HepG2 (cell line): ENCODE measurements around the gene SIAH2. TPM values are rescaled to one million over a fixed set of nuclear protein-coding genes. Genes with fewer than 3 reads are reported as not detected.

Experiments
- ATAC-seq: fragments of 200-7000 bp; cut with Tn5 transposase; 3 replicates; pipeline ENCODE4 v1.9.1; 2020; ENCODE audit warnings: mild to moderate bottlenecking, moderate library complexity
- BruUV-seq: library from RNA; stranded (reverse); fragments of 400-500 nt; replicated peaks from 2 replicates; lab custom pipeline; 2021; lab: Mats Ljungman, UMichigan
- CTCF ChIA-PET: fragments of 300-600 bp; formaldehyde crosslinking; extraction: SDS; loops from one replicate; lab custom pipeline; 2021; ENCODE audit warnings: low total read pairs, inconsistent platforms, low intra/inter-chr PET ratio; lab: Yijun Ruan, JAX
- POLR2A ChIA-PET: fragments of 350-600 bp; sonication (Branson Sonifier 250); formaldehyde crosslinking; loops from one replicate; lab custom pipeline; 2020; ENCODE audit warnings: antibody characterized with exemption, inconsistent platforms; lab: Yijun Ruan, JAX
- DNase-seq: peaks from one replicate; pipeline ENCODE4 v3.0.0-alpha.2; 2015; ENCODE audit warnings: low spot score
- FAIRE-seq: peaks from 3 replicates; lab custom pipeline; 2011; peaks lifted over from hg19 to GRCh38; lab: Jason Lieb, UNC
- H2AFZ ChIP-seq: one replicate; pipeline ENCODE4 v1.6.1; 2011; ENCODE audit warnings: low read length, inconsistent platforms
- H3K27ac ChIP-seq: fragments of 300-600 bp; 3 replicates; pipeline ENCODE4 v1.8.0; 2011; ENCODE audit warnings: mixed run types, mild to moderate bottlenecking, mixed read lengths, low read length, inconsistent platforms; ENCODE audit not compliant: insufficient read depth; ENCODE audit errors: extremely low read length
- H3K27me3 ChIP-seq, 2 experiments: fragments of 200-600 bp in 1 of 2; 2 replicates in 1 of 2; 3 replicates in 1 of 2; pipeline versions ENCODE4 v1.6.0 to v1.8.0; 2011; ENCODE audit warnings: low read length in 2 of 2, mild to moderate bottlenecking in 2 of 2, moderate library complexity in 2 of 2, inconsistent platforms in 1 of 2; ENCODE audit not compliant: insufficient read depth in 2 of 2, control insufficient read depth in 1 of 2
- H3K36me3 ChIP-seq, 2 experiments: fragments of 200-600 bp in 1 of 2; replicated peaks in 1 of 2; 2 replicates in 1 of 2; 3 replicates in 1 of 2; pipeline versions ENCODE4 v1.5.1 to v1.8.0; 2011; ENCODE audit warnings: low read length in 2 of 2, inconsistent platforms in 1 of 2; ENCODE audit not compliant: insufficient read depth in 2 of 2, control insufficient read depth in 1 of 2
- H3K4me1 ChIP-seq: 2 replicates; pipeline ENCODE4 v1.5.1; 2012; ENCODE audit warnings: low read length, inconsistent platforms; ENCODE audit not compliant: insufficient read depth
- H3K4me2 ChIP-seq: 2 replicates; pipeline ENCODE4 v1.6.0; 2011; ENCODE audit warnings: low read depth, low read length, inconsistent platforms
- H3K4me3 ChIP-seq, 3 experiments: fragments of 200-600 bp in 1 of 3; sonication (generic), shearing (Covaris generic) in 1 of 3; replicated peaks in 1 of 3; 2 replicates each; pipeline ENCODE4 v1.5.1; 2011 to 2016; ENCODE audit warnings: low read length in 3 of 3, inconsistent platforms in 2 of 3, low read depth in 2 of 3, mild to moderate bottlenecking in 2 of 3, control low read depth in 1 of 3, mixed read lengths in 1 of 3; ENCODE audit not compliant: insufficient read depth in 1 of 3
- H3K79me2 ChIP-seq: one replicate; pipeline ENCODE4 v1.6.1; 2011; ENCODE audit warnings: low read length, inconsistent platforms; ENCODE audit not compliant: insufficient read depth
- H3K9ac ChIP-seq: 2 replicates; pipeline ENCODE4 v1.6.0; 2011; ENCODE audit warnings: mild to moderate bottlenecking, low read depth, low read length, inconsistent platforms; ENCODE audit not compliant: insufficient read depth
- H3K9me3 ChIP-seq: 2 replicates; pipeline ENCODE4 v1.5.1; 2012; ENCODE audit warnings: mild to moderate bottlenecking, low read length
- H4K20me1 ChIP-seq: 2 replicates; pipeline ENCODE4 v1.6.0; 2011; ENCODE audit warnings: inconsistent platforms, mild to moderate bottlenecking, low read length, moderate library complexity; ENCODE audit not compliant: insufficient read depth
- ATF1 ChIP-seq: IDR thresholded peaks from 2 replicates; pipeline ENCODE4 v1.6.1; 2016; ENCODE audit warnings: mild to moderate bottlenecking, control low read depth
- HMG20A ChIP-seq: IDR thresholded peaks from 2 replicates; pipeline ENCODE4 v1.6.1; 2016; ENCODE audit warnings: borderline replicate concordance
- JDP2 ChIP-seq: sonication (generic); formaldehyde crosslinking; IDR thresholded peaks from 2 replicates; pipeline ENCODE4 v1.8.1; 2022; ENCODE audit warnings: missing genetic modification reagents, borderline replicate concordance
- MED13 ChIP-seq: sonication (generic); formaldehyde crosslinking; IDR thresholded peaks from 2 replicates; pipeline ENCODE4 v1.5.0; 2020; ENCODE audit warnings: missing genetic modification reagents
- SRF ChIP-seq: IDR thresholded peaks from 2 replicates; pipeline ENCODE4 v1.6.1; 2011; ENCODE audit warnings: mild to moderate bottlenecking, low read depth, low read length, moderate library complexity
- SRSF4 ChIP-seq: fragments of 200-400 bp; formaldehyde crosslinking; IDR thresholded peaks from one replicate; pipeline ENCODE4 v1.6.1; 2018; ENCODE audit warnings: mild to moderate bottlenecking, low read depth, low read length, moderate library complexity; ENCODE audit not compliant: poor library complexity, severe bottlenecking
- ZNF251 ChIP-seq: sonication (generic); formaldehyde crosslinking; IDR thresholded peaks from 2 replicates; pipeline ENCODE4 v1.9.0; 2021; ENCODE audit warnings: mild to moderate bottlenecking, missing genetic modification reagents
- ZNF326 ChIP-seq: sonication (generic); formaldehyde crosslinking; IDR thresholded peaks from 2 replicates; pipeline ENCODE4 v1.4.0; 2020; ENCODE audit warnings: missing genetic modification reagents, borderline replicate concordance
- ZNF660 ChIP-seq: sonication (generic); formaldehyde crosslinking; IDR thresholded peaks from 2 replicates; pipeline ENCODE4 v1.5.1; 2020; ENCODE audit warnings: mild to moderate bottlenecking, low read depth, missing genetic modification reagents, borderline replicate concordance
- in situ Hi-C: cut with HindIII; loops from 2 replicates; pipeline ENCODE4 v1.10.0; 2017; ENCODE audit warnings: low pct_unique_long_range_greater_than_20kb; ENCODE audit not compliant: extremely low pct_ligation_motif_present
- intact Hi-C: fragments of 100-400 bp; cut with micrococcal nuclease; formaldehyde crosslinking; loops from one replicate; pipeline ENCODE4 v1.10.0; 2022; ENCODE audit not compliant: unreplicated experiment
- polyA plus RNA-seq, 8 experiments: library from polyadenylated mRNA; depleted of rRNA in 3 of 8; stranded (reverse) in 7 of 8; unstranded in 1 of 8; fragments of >200 nt; fragmentation: Illumina TruSeq in 4 of 8; extraction: Trizol in 4 of 8; gene quantifications; 2 replicates each; pipeline versions ENCODE4 v1.2.1 to v1.2.3, GENCODE V29; 2011 to 2016; ENCODE audit warnings: low read depth in 4 of 8, missing spikeins in 1 of 8, mixed read lengths in 1 of 8; ENCODE audit not compliant: insufficient read depth in 1 of 8
- total RNA-seq, 5 experiments: library from RNA; depleted of rRNA; stranded (reverse); fragments of >200 nt; fragmentation: Illumina TruSeq; extraction: Trizol; gene quantifications; 2 replicates each; pipeline ENCODE4 v1.2.3, GENCODE V29; 2016; ENCODE audit warnings: low read depth in 1 of 5
- TF ChIP-seq, protein P1 (sequence below): sonication (generic); formaldehyde crosslinking; IDR thresholded peaks from 2 replicates; pipeline ENCODE4 v1.8.1; 2022; ENCODE audit warnings: low read depth, mild to moderate bottlenecking, missing genetic modification reagents
- TF ChIP-seq, protein P2 (sequence below): sonication (generic); formaldehyde crosslinking; IDR thresholded peaks from 2 replicates; pipeline ENCODE4 v1.4.0; 2020; ENCODE audit warnings: mild to moderate bottlenecking, missing genetic modification reagents, borderline replicate concordance
- TF ChIP-seq, protein P3 (sequence below): sonication (generic); formaldehyde crosslinking; IDR thresholded peaks from 2 replicates; pipeline ENCODE4 v1.8.0; 2022; ENCODE audit warnings: mild to moderate bottlenecking, missing genetic modification reagents, moderate library complexity
- TF ChIP-seq, protein P4 (sequence below), 2 experiments: sonication (generic) in 1 of 2; formaldehyde crosslinking in 1 of 2; IDR thresholded peaks; 2 replicates each; pipeline versions ENCODE4 v1.6.1 to v1.9.0; 2014 to 2022; ENCODE audit warnings: antibody characterized with exemption in 1 of 2, borderline replicate concordance in 1 of 2, inconsistent platforms in 1 of 2, low read depth in 1 of 2, missing genetic modification reagents in 1 of 2

SIAH2 gene
- total and polyA plus RNA-seq, 2 of the 13 experiments (the other 11 are each of a cell fraction or from before 2014, with no cell fraction given): 71.8 to 117 TPM

DNA sequence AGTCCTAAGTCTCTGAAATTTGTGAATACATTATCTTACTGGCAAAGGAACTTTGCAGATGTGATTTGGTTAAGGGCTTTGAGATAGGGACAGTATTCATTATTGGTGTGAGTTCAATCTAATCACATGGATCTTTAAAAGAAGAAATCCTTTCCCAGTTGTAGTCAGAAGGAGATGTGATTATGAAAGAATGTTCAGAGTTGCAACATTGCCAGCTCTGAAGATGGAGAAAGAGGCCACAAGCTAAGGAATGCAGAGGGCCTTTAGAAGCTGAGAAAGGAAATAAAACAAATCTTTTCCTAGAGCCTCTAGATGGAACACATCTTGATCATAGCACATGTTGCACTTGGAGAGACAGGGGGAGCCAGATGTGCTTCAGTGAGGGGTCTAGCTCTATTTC, 27.7 kb upstream of the SIAH2 start:
- FAIRE-seq (no peak), ATAC-seq (no peak), DNase-seq (no peak)
- ChIA-PET POLR2A (no interaction called here), CTCF (no interaction called here)
- peaks cover 2 to 10% of the 10 kb centered on the region in 2 experiments; a peak in 2 of 5 replicates for H3K27me3 ChIP-seq
- H3K9ac ChIP-seq: no peak overlapping the region
- intact Hi-C loops: no loop called here
- BruUV-seq: no TSS peak
- no peaks in the 10 kb centered on the region for H3K79me2 ChIP-seq
- no peaks in the 10 kb centered on the region for H4K20me1 ChIP-seq
- no peak overlapping the region for H2AFZ ChIP-seq
- no peak overlapping the region for H3K4me3 ChIP-seq
- no peak overlapping the region for H3K4me2 ChIP-seq
- H3K9me3 ChIP-seq: no peaks in the 10 kb centered on the region
- peaks cover 7% of the 10 kb centered on the region; the same call in 1 of the 2 replicates for H3K4me1 ChIP-seq
- in situ Hi-C loops: no loop called here
- no peak overlapping the region for H3K27ac ChIP-seq
- no peaks in the 10 kb centered on the region for H3K36me3 ChIP-seq
- TF ChIP-seq ATF1: no peak
- TF ChIP-seq, protein P1, sequence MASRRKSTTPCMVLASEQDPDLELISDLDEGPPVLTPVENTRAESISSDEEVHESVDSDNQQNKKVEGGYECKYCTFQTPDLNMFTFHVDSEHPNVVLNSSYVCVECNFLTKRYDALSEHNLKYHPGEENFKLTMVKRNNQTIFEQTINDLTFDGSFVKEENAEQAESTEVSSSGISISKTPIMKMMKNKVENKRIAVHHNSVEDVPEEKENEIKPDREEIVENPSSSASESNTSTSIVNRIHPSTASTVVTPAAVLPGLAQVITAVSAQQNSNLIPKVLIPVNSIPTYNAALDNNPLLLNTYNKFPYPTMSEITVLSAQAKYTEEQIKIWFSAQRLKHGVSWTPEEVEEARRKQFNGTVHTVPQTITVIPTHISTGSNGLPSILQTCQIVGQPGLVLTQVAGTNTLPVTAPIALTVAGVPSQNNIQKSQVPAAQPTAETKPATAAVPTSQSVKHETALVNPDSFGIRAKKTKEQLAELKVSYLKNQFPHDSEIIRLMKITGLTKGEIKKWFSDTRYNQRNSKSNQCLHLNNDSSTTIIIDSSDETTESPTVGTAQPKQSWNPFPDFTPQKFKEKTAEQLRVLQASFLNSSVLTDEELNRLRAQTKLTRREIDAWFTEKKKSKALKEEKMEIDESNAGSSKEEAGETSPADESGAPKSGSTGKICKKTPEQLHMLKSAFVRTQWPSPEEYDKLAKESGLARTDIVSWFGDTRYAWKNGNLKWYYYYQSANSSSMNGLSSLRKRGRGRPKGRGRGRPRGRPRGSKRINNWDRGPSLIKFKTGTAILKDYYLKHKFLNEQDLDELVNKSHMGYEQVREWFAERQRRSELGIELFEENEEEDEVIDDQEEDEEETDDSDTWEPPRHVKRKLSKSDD (CRISPR knock-in tag): no peak
- no peak for TF ChIP-seq JDP2 (CRISPR knock-in tag)
- no peak for TF ChIP-seq ZNF660 (CRISPR knock-in tag)
- TF ChIP-seq, protein P2, sequence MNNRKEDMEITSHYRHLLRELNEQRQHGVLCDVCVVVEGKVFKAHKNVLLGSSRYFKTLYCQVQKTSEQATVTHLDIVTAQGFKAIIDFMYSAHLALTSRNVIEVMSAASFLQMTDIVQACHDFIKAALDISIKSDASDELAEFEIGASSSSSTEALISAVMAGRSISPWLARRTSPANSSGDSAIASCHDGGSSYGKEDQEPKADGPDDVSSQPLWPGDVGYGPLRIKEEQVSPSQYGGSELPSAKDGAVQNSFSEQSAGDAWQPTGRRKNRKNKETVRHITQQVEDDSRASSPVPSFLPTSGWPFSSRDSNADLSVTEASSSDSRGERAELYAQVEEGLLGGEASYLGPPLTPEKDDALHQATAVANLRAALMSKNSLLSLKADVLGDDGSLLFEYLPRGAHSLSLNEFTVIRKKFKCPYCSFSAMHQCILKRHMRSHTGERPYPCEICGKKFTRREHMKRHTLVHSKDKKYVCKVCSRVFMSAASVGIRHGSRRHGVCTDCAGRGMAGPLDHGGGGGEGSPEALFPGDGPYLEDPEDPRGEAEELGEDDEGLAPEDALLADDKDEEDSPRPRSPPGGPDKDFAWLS (CRISPR knock-in tag): no peak
- no peak for TF ChIP-seq MED13 (CRISPR knock-in tag)
- TF ChIP-seq, protein P3, sequence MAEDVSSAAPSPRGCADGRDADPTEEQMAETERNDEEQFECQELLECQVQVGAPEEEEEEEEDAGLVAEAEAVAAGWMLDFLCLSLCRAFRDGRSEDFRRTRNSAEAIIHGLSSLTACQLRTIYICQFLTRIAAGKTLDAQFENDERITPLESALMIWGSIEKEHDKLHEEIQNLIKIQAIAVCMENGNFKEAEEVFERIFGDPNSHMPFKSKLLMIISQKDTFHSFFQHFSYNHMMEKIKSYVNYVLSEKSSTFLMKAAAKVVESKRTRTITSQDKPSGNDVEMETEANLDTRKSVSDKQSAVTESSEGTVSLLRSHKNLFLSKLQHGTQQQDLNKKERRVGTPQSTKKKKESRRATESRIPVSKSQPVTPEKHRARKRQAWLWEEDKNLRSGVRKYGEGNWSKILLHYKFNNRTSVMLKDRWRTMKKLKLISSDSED (CRISPR knock-in tag): no peak
- TF ChIP-seq, protein P4, sequence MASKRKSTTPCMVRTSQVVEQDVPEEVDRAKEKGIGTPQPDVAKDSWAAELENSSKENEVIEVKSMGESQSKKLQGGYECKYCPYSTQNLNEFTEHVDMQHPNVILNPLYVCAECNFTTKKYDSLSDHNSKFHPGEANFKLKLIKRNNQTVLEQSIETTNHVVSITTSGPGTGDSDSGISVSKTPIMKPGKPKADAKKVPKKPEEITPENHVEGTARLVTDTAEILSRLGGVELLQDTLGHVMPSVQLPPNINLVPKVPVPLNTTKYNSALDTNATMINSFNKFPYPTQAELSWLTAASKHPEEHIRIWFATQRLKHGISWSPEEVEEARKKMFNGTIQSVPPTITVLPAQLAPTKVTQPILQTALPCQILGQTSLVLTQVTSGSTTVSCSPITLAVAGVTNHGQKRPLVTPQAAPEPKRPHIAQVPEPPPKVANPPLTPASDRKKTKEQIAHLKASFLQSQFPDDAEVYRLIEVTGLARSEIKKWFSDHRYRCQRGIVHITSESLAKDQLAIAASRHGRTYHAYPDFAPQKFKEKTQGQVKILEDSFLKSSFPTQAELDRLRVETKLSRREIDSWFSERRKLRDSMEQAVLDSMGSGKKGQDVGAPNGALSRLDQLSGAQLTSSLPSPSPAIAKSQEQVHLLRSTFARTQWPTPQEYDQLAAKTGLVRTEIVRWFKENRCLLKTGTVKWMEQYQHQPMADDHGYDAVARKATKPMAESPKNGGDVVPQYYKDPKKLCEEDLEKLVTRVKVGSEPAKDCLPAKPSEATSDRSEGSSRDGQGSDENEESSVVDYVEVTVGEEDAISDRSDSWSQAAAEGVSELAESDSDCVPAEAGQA (IDR thresholded peaks at IDR 0.05; ENCODE audit: low read depth): no peak
- TF ChIP-seq, protein P4 (CRISPR knock-in tag; IDR thresholded peaks at IDR 0.05; ENCODE audit: borderline replicate concordance): no peak
- TF ChIP-seq SRF: no peak
- TF ChIP-seq SRSF4: no peak
- no peak for TF ChIP-seq ZNF251 (CRISPR knock-in tag)
- no peak for TF ChIP-seq ZNF326 (CRISPR knock-in tag)
- TF ChIP-seq HMG20A (CRISPR knock-in tag): no peak
